HepG2 (cell line): ENCODE results near the gene MYOZ1. TPM values are rescaled to one million over a fixed set of nuclear protein-coding genes. Genes with fewer than 3 reads are reported as not detected.
A peak's percentile ranks its signal among the peaks of the same experiment; 100 is the strongest.

Source experiments
- ATAC-seq: fragments of 200-7000 bp; cut with Tn5 transposase; 3 replicates; pipeline ENCODE4 v1.9.1; 2020; ENCODE audit warnings: mild to moderate bottlenecking, moderate library complexity
- BruUV-seq: library from RNA; stranded (reverse); fragments of 400-500 nt; replicated peaks from 2 replicates; lab custom pipeline; 2021; lab: Mats Ljungman, UMichigan
- CTCF ChIA-PET: fragments of 300-600 bp; formaldehyde crosslinking; extraction: SDS; loops from one replicate; lab custom pipeline; 2021; ENCODE audit warnings: low total read pairs, inconsistent platforms, low intra/inter-chr PET ratio; lab: Yijun Ruan, JAX
- POLR2A ChIA-PET: fragments of 350-600 bp; sonication (Branson Sonifier 250); formaldehyde crosslinking; loops from one replicate; lab custom pipeline; 2020; ENCODE audit warnings: antibody characterized with exemption, inconsistent platforms; lab: Yijun Ruan, JAX
- DNase-seq: peaks from one replicate; pipeline ENCODE4 v3.0.0-alpha.2; 2015; ENCODE audit warnings: low spot score
- FAIRE-seq: peaks from 3 replicates; lab custom pipeline; 2011; peaks lifted over from hg19 to GRCh38; lab: Jason Lieb, UNC
- H2AFZ ChIP-seq: one replicate; pipeline ENCODE4 v1.6.1; 2011; ENCODE audit warnings: low read length, inconsistent platforms
- H3K27ac ChIP-seq: fragments of 300-600 bp; 3 replicates; pipeline ENCODE4 v1.8.0; 2011; ENCODE audit warnings: mixed run types, mild to moderate bottlenecking, mixed read lengths, low read length, inconsistent platforms; ENCODE audit not compliant: insufficient read depth; ENCODE audit errors: extremely low read length
- H3K27me3 ChIP-seq, 2 experiments: fragments of 200-600 bp in 1 of 2; 2 replicates in 1 of 2; 3 replicates in 1 of 2; pipeline versions ENCODE4 v1.6.0 to v1.8.0; 2011; ENCODE audit warnings: low read length in 2 of 2, mild to moderate bottlenecking in 2 of 2, moderate library complexity in 2 of 2, inconsistent platforms in 1 of 2; ENCODE audit not compliant: insufficient read depth in 2 of 2, control insufficient read depth in 1 of 2
- H3K36me3 ChIP-seq, 2 experiments: fragments of 200-600 bp in 1 of 2; replicated peaks in 1 of 2; 2 replicates in 1 of 2; 3 replicates in 1 of 2; pipeline versions ENCODE4 v1.5.1 to v1.8.0; 2011; ENCODE audit warnings: low read length in 2 of 2, inconsistent platforms in 1 of 2; ENCODE audit not compliant: insufficient read depth in 2 of 2, control insufficient read depth in 1 of 2
- H3K4me1 ChIP-seq: 2 replicates; pipeline ENCODE4 v1.5.1; 2012; ENCODE audit warnings: low read length, inconsistent platforms; ENCODE audit not compliant: insufficient read depth
- H3K4me2 ChIP-seq: 2 replicates; pipeline ENCODE4 v1.6.0; 2011; ENCODE audit warnings: low read depth, low read length, inconsistent platforms
- H3K4me3 ChIP-seq, 3 experiments: fragments of 200-600 bp in 1 of 3; sonication (generic), shearing (Covaris generic) in 1 of 3; replicated peaks in 1 of 3; 2 replicates each; pipeline ENCODE4 v1.5.1; 2011 to 2016; ENCODE audit warnings: low read length in 3 of 3, inconsistent platforms in 2 of 3, low read depth in 2 of 3, mild to moderate bottlenecking in 2 of 3, control low read depth in 1 of 3, mixed read lengths in 1 of 3; ENCODE audit not compliant: insufficient read depth in 1 of 3
- H3K79me2 ChIP-seq: one replicate; pipeline ENCODE4 v1.6.1; 2011; ENCODE audit warnings: low read length, inconsistent platforms; ENCODE audit not compliant: insufficient read depth
- H3K9ac ChIP-seq: 2 replicates; pipeline ENCODE4 v1.6.0; 2011; ENCODE audit warnings: mild to moderate bottlenecking, low read depth, low read length, inconsistent platforms; ENCODE audit not compliant: insufficient read depth
- H3K9me3 ChIP-seq: 2 replicates; pipeline ENCODE4 v1.5.1; 2012; ENCODE audit warnings: mild to moderate bottlenecking, low read length
- H4K20me1 ChIP-seq: 2 replicates; pipeline ENCODE4 v1.6.0; 2011; ENCODE audit warnings: inconsistent platforms, mild to moderate bottlenecking, low read length, moderate library complexity; ENCODE audit not compliant: insufficient read depth
- ARNT ChIP-seq: fragments of 450-650 bp; IDR thresholded peaks from 2 replicates; pipeline ENCODE4 v1.6.1; 2017
- FOXA3 ChIP-seq: IDR thresholded peaks from 2 replicates; pipeline ENCODE4 v1.6.1; 2016; ENCODE audit warnings: missing genetic modification reagents, missing compliant biosample characterization
- SNAI1 ChIP-seq: sonication (generic); formaldehyde crosslinking; IDR thresholded peaks from 2 replicates; pipeline ENCODE4 v1.5.0; 2020; ENCODE audit warnings: mild to moderate bottlenecking, missing genetic modification reagents, borderline replicate concordance
- TAF1 ChIP-seq: sonication (generic); formaldehyde crosslinking; IDR thresholded peaks from 2 replicates; pipeline ENCODE4 v1.4.0; 2020; ENCODE audit warnings: missing genetic modification reagents
- ZMYM3 ChIP-seq: sonication (generic); formaldehyde crosslinking; IDR thresholded peaks from 2 replicates; pipeline ENCODE4 v1.5.1; 2020; ENCODE audit warnings: mild to moderate bottlenecking, missing genetic modification reagents
- ZNF331 ChIP-seq: sonication (generic); formaldehyde crosslinking; IDR thresholded peaks from 2 replicates; pipeline ENCODE4 v1.4.0; 2020; ENCODE audit warnings: missing genetic modification reagents
- ZXDC ChIP-seq: sonication (generic); formaldehyde crosslinking; IDR thresholded peaks from 2 replicates; pipeline ENCODE4 v1.5.0; 2020; ENCODE audit warnings: mild to moderate bottlenecking, missing genetic modification reagents
- WGBS: methylation state at CpG from one replicate; pipeline ENCODE4 v1.1.6; 2017; ENCODE audit warnings: low lambda C conversion rate; 5-methylcytosine and 5-hydroxymethylcytosine counted together
- in situ Hi-C: cut with HindIII; loops from 2 replicates; pipeline ENCODE4 v1.10.0; 2017; ENCODE audit warnings: low pct_unique_long_range_greater_than_20kb; ENCODE audit not compliant: extremely low pct_ligation_motif_present
- intact Hi-C: fragments of 100-400 bp; cut with micrococcal nuclease; formaldehyde crosslinking; loops from one replicate; pipeline ENCODE4 v1.10.0; 2022; ENCODE audit not compliant: unreplicated experiment
- polyA plus RNA-seq, 8 experiments: library from polyadenylated mRNA; depleted of rRNA in 3 of 8; stranded (reverse) in 7 of 8; unstranded in 1 of 8; fragments of >200 nt; fragmentation: Illumina TruSeq in 4 of 8; extraction: Trizol in 4 of 8; gene quantifications; 2 replicates each; pipeline versions ENCODE4 v1.2.1 to v1.2.3, GENCODE V29; 2011 to 2016; ENCODE audit warnings: low read depth in 4 of 8, missing spikeins in 1 of 8, mixed read lengths in 1 of 8; ENCODE audit not compliant: insufficient read depth in 1 of 8
- total RNA-seq, 5 experiments: library from RNA; depleted of rRNA; stranded (reverse); fragments of >200 nt; fragmentation: Illumina TruSeq; extraction: Trizol; gene quantifications; 2 replicates each; pipeline ENCODE4 v1.2.3, GENCODE V29; 2016; ENCODE audit warnings: low read depth in 1 of 5
- TF ChIP-seq, protein P1 (sequence below): sonication (generic); formaldehyde crosslinking; IDR thresholded peaks from 2 replicates; pipeline ENCODE4 v1.8.0; 2022; ENCODE audit warnings: mild to moderate bottlenecking, missing genetic modification reagents, moderate library complexity
- TF ChIP-seq, protein P2 (sequence below): sonication (generic); formaldehyde crosslinking; IDR thresholded peaks from 2 replicates; pipeline ENCODE4 v1.8.0; 2022; ENCODE audit warnings: missing genetic modification reagents, mild to moderate bottlenecking, borderline replicate concordance
- TF ChIP-seq, protein P3 (sequence below): sonication (generic); formaldehyde crosslinking; IDR thresholded peaks from 2 replicates; pipeline ENCODE4 v1.5.1; 2020; ENCODE audit warnings: mild to moderate bottlenecking, missing genetic modification reagents, moderate library complexity

MYOZ1 gene
- total and polyA plus RNA-seq, 2 of the 13 experiments (the other 11 are each of a cell fraction or from before 2014, with no cell fraction given): not detected

- Histone ChIP-seq H3K27me3 (peaks cover 0 to 6% of the 10 kb centered on the region in 2 experiments; a peak in 1 of 5 replicates), H3K79me2 (no peaks in the 10 kb centered on the region), H2AFZ (no peak within 1 kb of the TSS), H4K20me1 (no peaks in the 10 kb centered on the region), H3K36me3 (no peaks in the 10 kb centered on the region), H3K27ac (no peak within 1 kb of the TSS), H3K4me2 (peak within 1 kb of the TSS; percentile 20; the same call in 1 of the 2 replicates), H3K9me3 (no peaks in the 10 kb centered on the region), H3K4me3 (no peak within 1 kb of the TSS), H3K4me1 (0 out of 2 replicates have a peak, but pooled peaks cover 2% of the 10 kb centered on the region), H3K9ac (no peak within 1 kb of the TSS)
- 46% methylated on average over 5 of the region's 5 CpGs for WGBS
- no TSS peak for BruUV-seq
- DNase-seq: no peak
- ChIA-PET CTCF (interaction anchor here (1.0 kb wide), 1 partner anchor 127 kb away, joined by 4 read pairs; no protein-coding TSS in a partner anchor), POLR2A (no interaction called here)
- ATAC-seq: no peak
- TF ChIP-seq, protein P1, sequence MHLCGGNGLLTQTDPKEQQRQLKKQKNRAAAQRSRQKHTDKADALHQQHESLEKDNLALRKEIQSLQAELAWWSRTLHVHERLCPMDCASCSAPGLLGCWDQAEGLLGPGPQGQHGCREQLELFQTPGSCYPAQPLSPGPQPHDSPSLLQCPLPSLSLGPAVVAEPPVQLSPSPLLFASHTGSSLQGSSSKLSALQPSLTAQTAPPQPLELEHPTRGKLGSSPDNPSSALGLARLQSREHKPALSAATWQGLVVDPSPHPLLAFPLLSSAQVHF (CRISPR knock-in tag): no peak
- TF ChIP-seq ARNT: no peak
- TF ChIP-seq, protein P2, sequence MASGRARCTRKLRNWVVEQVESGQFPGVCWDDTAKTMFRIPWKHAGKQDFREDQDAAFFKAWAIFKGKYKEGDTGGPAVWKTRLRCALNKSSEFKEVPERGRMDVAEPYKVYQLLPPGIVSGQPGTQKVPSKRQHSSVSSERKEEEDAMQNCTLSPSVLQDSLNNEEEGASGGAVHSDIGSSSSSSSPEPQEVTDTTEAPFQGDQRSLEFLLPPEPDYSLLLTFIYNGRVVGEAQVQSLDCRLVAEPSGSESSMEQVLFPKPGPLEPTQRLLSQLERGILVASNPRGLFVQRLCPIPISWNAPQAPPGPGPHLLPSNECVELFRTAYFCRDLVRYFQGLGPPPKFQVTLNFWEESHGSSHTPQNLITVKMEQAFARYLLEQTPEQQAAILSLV (CRISPR knock-in tag): no peak
- TF ChIP-seq ZMYM3 (CRISPR knock-in tag): no peak
- TF ChIP-seq, protein P3, sequence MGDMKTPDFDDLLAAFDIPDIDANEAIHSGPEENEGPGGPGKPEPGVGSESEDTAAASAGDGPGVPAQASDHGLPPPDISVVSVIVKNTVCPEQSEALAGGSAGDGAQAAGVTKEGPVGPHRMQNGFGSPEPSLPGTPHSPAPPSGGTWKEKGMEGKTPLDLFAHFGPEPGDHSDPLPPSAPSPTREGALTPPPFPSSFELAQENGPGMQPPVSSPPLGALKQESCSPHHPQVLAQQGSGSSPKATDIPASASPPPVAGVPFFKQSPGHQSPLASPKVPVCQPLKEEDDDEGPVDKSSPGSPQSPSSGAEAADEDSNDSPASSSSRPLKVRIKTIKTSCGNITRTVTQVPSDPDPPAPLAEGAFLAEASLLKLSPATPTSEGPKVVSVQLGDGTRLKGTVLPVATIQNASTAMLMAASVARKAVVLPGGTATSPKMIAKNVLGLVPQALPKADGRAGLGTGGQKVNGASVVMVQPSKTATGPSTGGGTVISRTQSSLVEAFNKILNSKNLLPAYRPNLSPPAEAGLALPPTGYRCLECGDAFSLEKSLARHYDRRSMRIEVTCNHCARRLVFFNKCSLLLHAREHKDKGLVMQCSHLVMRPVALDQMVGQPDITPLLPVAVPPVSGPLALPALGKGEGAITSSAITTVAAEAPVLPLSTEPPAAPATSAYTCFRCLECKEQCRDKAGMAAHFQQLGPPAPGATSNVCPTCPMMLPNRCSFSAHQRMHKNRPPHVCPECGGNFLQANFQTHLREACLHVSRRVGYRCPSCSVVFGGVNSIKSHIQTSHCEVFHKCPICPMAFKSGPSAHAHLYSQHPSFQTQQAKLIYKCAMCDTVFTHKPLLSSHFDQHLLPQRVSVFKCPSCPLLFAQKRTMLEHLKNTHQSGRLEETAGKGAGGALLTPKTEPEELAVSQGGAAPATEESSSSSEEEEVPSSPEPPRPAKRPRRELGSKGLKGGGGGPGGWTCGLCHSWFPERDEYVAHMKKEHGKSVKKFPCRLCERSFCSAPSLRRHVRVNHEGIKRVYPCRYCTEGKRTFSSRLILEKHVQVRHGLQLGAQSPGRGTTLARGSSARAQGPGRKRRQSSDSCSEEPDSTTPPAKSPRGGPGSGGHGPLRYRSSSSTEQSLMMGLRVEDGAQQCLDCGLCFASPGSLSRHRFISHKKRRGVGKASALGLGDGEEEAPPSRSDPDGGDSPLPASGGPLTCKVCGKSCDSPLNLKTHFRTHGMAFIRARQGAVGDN: no peak
- no peak for TF ChIP-seq ZNF331
- no peak for TF ChIP-seq ZXDC (CRISPR knock-in tag)
- no peak for TF ChIP-seq SNAI1
- TF ChIP-seq TAF1: no peak
- TF ChIP-seq FOXA3 (CRISPR knock-in tag): no peak
- in situ Hi-C loops: no loop called here
- no peak for FAIRE-seq
- intact Hi-C loops: no loop called here
Observed at GRCh38 chr10:73655990-73656298, 14.7 kb upstream of the MYOZ1 start, which contains the start of gene SYNPO2L. SYNPO2L (minus strand) TSS chr10:73656029; CDS start chr10:73655922, 107 bp downstream.
